ENCODE measurements around the gene AP1B1. TPM values are rescaled to one million over a fixed set of nuclear protein-coding genes. Genes with fewer than 3 reads are reported as not detected.

Gene AP1B1
- total RNA-seq: 139 and 142 TPM in 2 replicates

DNA sequence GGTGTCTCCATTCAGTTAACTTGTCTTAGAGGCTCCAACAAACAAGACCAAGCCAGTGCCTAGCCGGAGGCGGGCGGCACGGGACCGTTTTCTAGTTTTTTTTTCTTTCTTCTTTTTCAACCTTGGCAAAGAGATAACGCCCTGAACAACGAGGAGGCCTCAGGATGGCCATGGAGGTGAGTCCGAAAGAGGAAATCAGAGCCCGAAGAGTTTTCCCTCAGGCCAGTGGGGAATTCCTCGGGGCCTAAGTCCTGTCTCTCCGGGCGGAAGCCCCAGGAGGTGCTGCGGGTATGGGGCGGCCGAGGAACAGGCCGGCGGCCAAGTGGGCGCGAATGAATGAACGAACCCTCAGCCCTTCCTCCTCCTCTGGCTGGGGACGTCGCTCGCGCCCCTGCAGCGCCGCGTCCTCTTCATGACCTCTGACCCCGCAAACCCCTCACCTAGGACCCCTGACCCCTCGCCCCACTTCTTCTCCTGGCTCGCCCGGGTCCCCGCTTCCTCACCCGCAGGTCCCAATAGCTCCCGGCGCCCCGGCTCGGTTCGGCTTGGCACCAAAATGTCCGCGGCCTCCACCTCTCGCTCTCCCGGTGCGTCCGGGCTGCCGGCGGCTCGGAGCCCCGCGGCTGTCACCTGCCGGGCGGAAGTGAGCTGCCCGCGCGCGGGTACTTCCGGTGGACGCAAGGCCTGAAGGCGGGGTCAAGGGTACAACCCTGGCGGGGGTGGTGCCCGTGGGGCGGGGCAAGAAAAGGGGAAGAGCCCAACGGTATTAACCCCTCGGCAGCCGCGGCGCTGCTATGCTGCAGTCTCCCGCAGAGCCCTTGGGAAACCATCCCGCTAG, at the start of gene AP1B1:
Gene AP1B1 (minus strand): TSS at position 650 of the 838 bp plus-strand sequence. CDS start 21,327 bp downstream, outside the sequence.

DNA sequence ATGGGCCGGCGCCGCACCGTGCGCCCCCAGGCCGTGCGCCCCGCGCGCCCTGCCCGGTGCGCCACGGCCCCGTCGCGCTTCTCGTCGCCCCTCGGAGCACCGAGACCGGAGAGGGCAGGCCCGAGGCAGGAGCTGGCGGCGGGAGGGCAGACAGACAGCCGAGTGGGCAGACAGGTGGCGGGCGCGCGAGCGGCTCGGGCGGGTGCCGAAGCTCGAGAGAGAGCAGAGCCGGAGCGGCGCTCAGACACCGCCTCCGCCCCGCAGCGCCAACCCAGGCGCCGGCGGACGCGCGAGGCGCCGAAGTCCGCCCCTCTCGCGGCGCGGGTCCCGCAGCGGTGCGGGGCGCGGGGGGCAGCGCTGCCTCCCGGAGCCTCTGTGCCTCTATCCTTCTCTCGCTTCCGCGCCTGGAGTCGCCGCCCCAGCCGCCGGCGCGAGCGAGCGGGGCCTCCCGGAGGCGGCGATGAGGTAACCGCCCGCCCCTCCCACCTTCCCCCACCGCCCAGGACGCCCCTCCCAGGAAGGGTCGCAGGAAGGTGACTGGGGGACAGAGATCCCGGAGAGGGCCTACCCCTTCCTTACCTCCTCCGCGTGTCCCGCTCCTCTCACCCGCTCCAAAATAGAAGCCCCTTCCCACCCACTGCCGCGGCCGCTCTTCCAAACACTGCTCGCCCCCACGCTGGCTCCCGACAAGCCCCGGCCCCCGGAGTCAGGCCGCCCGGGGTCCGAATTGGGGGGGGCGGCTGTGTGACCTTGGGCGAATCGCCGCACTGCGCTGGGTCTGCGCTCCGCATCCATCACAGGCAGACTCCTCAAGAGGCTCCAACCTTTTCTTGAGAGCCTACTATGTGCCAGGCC, 72.9 kb downstream of the AP1B1 start, which contains the start of gene RASL10A:
Gene RASL10A (minus strand): TSS at position 412 of the 855 bp plus-strand sequence. CDS start 451 bp downstream, outside the sequence.

DNA sequence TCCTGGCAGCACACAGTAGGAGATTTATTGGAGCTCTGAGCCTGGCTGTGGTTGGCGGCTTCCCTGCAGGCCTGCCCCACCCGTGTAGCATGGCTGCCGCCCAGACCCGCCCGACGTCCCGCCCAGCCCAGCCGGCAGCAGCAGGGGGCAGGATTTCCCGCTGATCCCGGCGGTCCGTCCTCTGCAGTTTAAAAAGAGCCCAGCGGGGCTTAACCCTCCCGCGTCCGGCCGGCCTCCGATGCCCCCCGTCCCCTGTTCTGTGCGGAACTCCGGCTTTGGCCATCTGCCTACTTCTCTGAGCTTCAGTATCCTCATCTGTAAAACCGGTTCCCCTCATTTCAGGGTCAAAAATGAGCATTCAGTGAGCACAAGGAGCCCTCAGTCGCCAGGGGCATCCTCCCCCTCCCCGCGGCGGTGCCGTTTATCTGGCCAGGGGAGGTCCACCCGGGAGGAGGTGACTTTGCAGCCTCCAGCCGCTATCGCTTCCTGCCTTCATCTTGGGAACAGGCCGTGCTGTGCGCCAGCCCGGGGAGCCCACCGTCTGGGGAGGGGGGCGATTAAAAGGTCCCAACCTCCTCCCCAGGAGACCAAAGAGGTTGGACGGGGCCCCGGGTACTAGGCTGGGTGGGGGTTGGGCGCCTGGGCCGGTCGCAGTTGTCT, 82.1 kb downstream of the AP1B1 start, which contains the start of gene GAS2L1:
Gene GAS2L1 (plus strand): TSS at position 476 of the 660 bp plus-strand sequence. CDS start 1,456 bp downstream, outside the sequence.

Small RNAs within 50 kb of the gene (small RNA-seq; reads per million reads assigned to genes)
- gene AC000041.1 (not detected), gene MIR3653 (not detected)

Other genes with a start within 250 kb of the AP1B1 start
- gene EMID1, start 182.7 kb downstream of the AP1B1 start, total RNA-seq: under 0.01 TPM in 1 of 2 replicates, not detected in the other
- gene RHBDD3, start 120.6 kb downstream of the AP1B1 start, total RNA-seq: 29.4 and 31.4 TPM in 2 replicates
- 226 and 264 TPM in 2 replicates for gene EWSR1, start 120.3 kb downstream of the AP1B1 start, total RNA-seq
- gene GAS2L1, start 81.9 kb downstream of the AP1B1 start, total RNA-seq: 27.2 and 38.2 TPM in 2 replicates
- gene RASL10A, start 72.9 kb downstream of the AP1B1 start, total RNA-seq: 0.96 and 1.3 TPM in 2 replicates
- gene RFPL1, start 50.0 kb upstream of the AP1B1 start, total RNA-seq: not detected in 2 replicates
- 0.86 and 0.98 TPM in 2 replicates for gene NEFH, start 91.6 kb upstream of the AP1B1 start, total RNA-seq
- 59.9 and 65.0 TPM in 2 replicates for gene THOC5, start 165.2 kb upstream of the AP1B1 start, total RNA-seq
- 32.0 and 72.8 TPM in 2 replicates for gene NIPSNAP1, start 192.5 kb upstream of the AP1B1 start, total RNA-seq
- gene NF2, start 215.1 kb upstream of the AP1B1 start, total RNA-seq: 164 and 209 TPM in 2 replicates

All from vein endothelial cell (primary cell).